HG03558 (cell line): ENCODE data around the gene TSN.
"Not testable (repeated sequence)": the region's sequence is repeated elsewhere in the genome, so short reads cannot be mapped to it uniquely, and the experiment has no call there.

Experiments
- ATAC-seq: cut with Tn5 transposase; IDR thresholded peaks from one replicate; pipeline ENCODE4 v1.9.1; 2021; ENCODE audit warnings: moderate number of reproducible peaks; ENCODE audit not compliant: unreplicated experiment; ENCODE audit errors: extremely low read depth

Gene TSN

GRCh38 chr2:121794233-121794632 lies 38.8 kb downstream of the TSN start:
- ATAC-seq: no peak

- no peak for ATAC-seq
These were observed 40.8 kb downstream of the TSN start for GRCh38 chr2:121796239-121796638.

GRCh38 chr2:121798617-121799016 lies 43.2 kb downstream of the TSN start:
- no peak for ATAC-seq

- no peak for ATAC-seq
These were observed 46.5 kb downstream of the TSN start for GRCh38 chr2:121801916-121802315.

- ATAC-seq: no peak
These were observed 48.1 kb downstream of the TSN start for GRCh38 chr2:121803503-121803902.

- ATAC-seq: peak; percentile 80
These were observed 48.9 kb downstream of the TSN start for GRCh38 chr2:121804340-121804739.

- no peak for ATAC-seq
These were observed 49.7 kb downstream of the TSN start for GRCh38 chr2:121804997-121805765.

GRCh38 chr2:121805766-121806143 lies 50.3 kb downstream of the TSN start:
- no peak for ATAC-seq

GRCh38 chr2:121807771-121808170 lies 52.3 kb downstream of the TSN start:
- ATAC-seq: not testable (repeated sequence)

- ATAC-seq: no peak
These were observed 54.2 kb downstream of the TSN start for GRCh38 chr2:121809607-121810006.

GRCh38 chr2:121810959-121811853 lies 55.8 kb downstream of the TSN start:
- ATAC-seq: no peak

- not testable (repeated sequence) for ATAC-seq
These were observed 57.6 kb downstream of the TSN start for GRCh38 chr2:121813083-121813482.

GRCh38 chr2:121815216-121815615 lies 59.8 kb downstream of the TSN start:
- no peak for ATAC-seq

GRCh38 chr2:121816797-121817196 lies 61.3 kb downstream of the TSN start:
- ATAC-seq: no peak

GRCh38 chr2:121817304-121817703 lies 61.9 kb downstream of the TSN start:
- not testable (repeated sequence) for ATAC-seq
